Measurements from ENCODE around the gene ESF1. TPM values are rescaled to one million over a fixed set of nuclear protein-coding genes. Genes with fewer than 3 reads are reported as not detected.

Gene ESF1
- polyA plus RNA-seq, 2 of the 4 experiments (the other 2 are of a cell fraction), result 30.5 to 34.8 TPM

DNA sequence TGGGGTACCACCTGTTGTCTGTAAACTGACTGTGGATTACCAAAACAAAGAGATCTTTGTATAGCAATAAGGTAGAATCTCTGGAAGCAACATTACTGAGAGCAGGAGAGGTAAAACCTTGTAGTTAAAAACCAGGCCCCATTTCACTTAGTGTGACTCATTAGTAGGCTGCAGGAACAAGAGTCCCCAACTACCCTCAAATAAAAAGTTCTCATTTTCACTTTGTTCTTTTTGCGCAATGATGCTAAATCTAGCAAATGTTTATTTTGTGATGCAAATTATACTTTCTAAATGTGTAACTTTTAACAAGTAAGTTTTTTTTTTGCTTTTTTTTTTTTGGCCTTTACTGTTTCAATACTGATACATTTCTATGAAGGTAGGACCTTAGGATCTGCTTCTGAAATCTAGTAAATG lies 67.1 kb downstream of the ESF1 start:
- H3K4me1 ChIP-seq, result no peaks in the 10 kb centered on the region
- no peak for DNase-seq (ENCODE audit: low read depth in 1 of 2, low spot score in 1 of 2)
- FAIRE-seq, result peak; percentile 59
- WGBS (ENCODE audit: missing lambda C conversion rate), result 93% methylated on average over 1 of the region's 1 CpG
- H3K4me2 ChIP-seq, result no peak overlapping the region
- CTCF ChIA-PET, result no interaction called here
- no peak overlapping the region for H3K27ac ChIP-seq
- H3K9me3 ChIP-seq, result no peaks in the 10 kb centered on the region
- ATAC-seq, result no peak
- H3K4me3 ChIP-seq, result no peak overlapping the region
- POLR2A ChIA-PET, result no interaction called here
- TF ChIP-seq HEYL (CRISPR knock-in tag; IDR thresholded peaks at IDR 0.05) (no peak), POLR2A (IDR thresholded peaks at IDR 0.05; ENCODE audit: low read length) (no peak), EHF (CRISPR knock-in tag; IDR thresholded peaks at IDR 0.05) (no peak), TFCP2L1 (CRISPR knock-in tag; IDR thresholded peaks at IDR 0.05) (no peak), ZNF302 (CRISPR knock-in tag; IDR thresholded peaks at IDR 0.05) (no peak), ZSCAN20 (CRISPR knock-in tag; IDR thresholded peaks at IDR 0.05) (no peak), RCOR1 (IDR thresholded peaks at IDR 0.05; ENCODE audit: low read depth, low read length) (no peak), BHLHE40 (IDR thresholded peaks at IDR 0.05; ENCODE audit: low read depth, low read length) (no peak)

- CTCF ChIA-PET, result interaction anchor here (0.7 kb wide), 1 partner anchor 361 kb away, joined by 4 read pairs; no protein-coding TSS in a partner anchor
- Histone ChIP-seq H3K9me3 (peaks cover 13% of the 10 kb centered on the region; the same call in 2 of the 3 replicates), H3K4me1 (no peaks in the 10 kb centered on the region), H3K27ac (no peak overlapping the region), H3K4me3 (no peak overlapping the region), H3K4me2 (no peak overlapping the region)
- TF ChIP-seq KDM5A (IDR thresholded peaks at IDR 0.05) (no peak), SMC3 (IDR thresholded peaks at IDR 0.05) (no peak), EP300 (IDR thresholded peaks at IDR 0.05) (no peak), MAX (IDR thresholded peaks at IDR 0.05) (no peak), USF2 (IDR thresholded peaks at IDR 0.05) (no peak), CEBPB (IDR thresholded peaks at IDR 0.05) (no peak)
- TF ChIP-seq, protein P1, sequence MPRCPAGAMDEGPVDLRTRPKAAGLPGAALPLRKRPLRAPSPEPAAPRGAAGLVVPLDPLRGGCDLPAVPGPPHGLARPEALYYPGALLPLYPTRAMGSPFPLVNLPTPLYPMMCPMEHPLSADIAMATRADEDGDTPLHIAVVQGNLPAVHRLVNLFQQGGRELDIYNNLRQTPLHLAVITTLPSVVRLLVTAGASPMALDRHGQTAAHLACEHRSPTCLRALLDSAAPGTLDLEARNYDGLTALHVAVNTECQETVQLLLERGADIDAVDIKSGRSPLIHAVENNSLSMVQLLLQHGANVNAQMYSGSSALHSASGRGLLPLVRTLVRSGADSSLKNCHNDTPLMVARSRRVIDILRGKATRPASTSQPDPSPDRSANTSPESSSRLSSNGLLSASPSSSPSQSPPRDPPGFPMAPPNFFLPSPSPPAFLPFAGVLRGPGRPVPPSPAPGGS (IDR thresholded peaks at IDR 0.05), result no peak
- TF ChIP-seq, protein P2, sequence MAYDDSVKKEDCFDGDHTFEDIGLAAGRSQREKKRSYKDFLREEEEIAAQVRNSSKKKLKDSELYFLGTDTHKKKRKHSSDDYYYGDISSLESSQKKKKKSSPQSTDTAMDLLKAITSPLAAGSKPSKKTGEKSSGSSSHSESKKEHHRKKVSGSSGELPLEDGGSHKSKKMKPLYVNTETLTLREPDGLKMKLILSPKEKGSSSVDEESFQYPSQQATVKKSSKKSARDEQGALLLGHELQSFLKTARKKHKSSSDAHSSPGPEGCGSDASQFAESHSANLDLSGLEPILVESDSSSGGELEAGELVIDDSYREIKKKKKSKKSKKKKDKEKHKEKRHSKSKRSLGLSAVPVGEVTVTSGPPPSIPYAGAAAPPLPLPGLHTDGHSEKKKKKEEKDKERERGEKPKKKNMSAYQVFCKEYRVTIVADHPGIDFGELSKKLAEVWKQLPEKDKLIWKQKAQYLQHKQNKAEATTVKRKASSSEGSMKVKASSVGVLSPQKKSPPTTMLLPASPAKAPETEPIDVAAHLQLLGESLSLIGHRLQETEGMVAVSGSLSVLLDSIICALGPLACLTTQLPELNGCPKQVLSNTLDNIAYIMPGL (CRISPR knock-in tag; IDR thresholded peaks at IDR 0.05; ENCODE audit: borderline replicate concordance), result no peak
- 95% methylated on average over 3 of the region's 3 CpGs for WGBS (ENCODE audit: missing lambda C conversion rate)
- DNase-seq (ENCODE audit: low read depth in 1 of 2, low spot score in 1 of 2), result no peak
- no peak for ATAC-seq
- POLR2A ChIA-PET, result no interaction called here
- no peak for FAIRE-seq
Observed at GRCh38 chr20:13715171-13715570, 69.5 kb downstream of the ESF1 start.

GRCh38 chr20:13708234-13708633 lies 76.5 kb downstream of the ESF1 start:
- no peak overlapping the region for H3K4me3 ChIP-seq
- H3K4me2 ChIP-seq, result no peak overlapping the region
- peaks cover 13% of the 10 kb centered on the region; the same call in 2 of the 3 replicates for H3K9me3 ChIP-seq
- H3K4me1 ChIP-seq, result no peaks in the 10 kb centered on the region
- TF ChIP-seq MAFK (IDR thresholded peaks at IDR 0.05; ENCODE audit: partially characterized antibody) (peak; percentile 94), PBX3 (IDR thresholded peaks at IDR 0.05) (no peak)
- no peak for ATAC-seq
- ChIA-PET CTCF (interaction anchor here (0.6 kb wide), 1 partner anchor 17 kb away, joined by 3 read pairs; no protein-coding TSS in a partner anchor), POLR2A (no interaction called here)
- FAIRE-seq, result peak; percentile 13
- no peak for DNase-seq (ENCODE audit: low read depth in 1 of 2, low spot score in 1 of 2)
- H3K27ac ChIP-seq, result no peak overlapping the region
- 28% methylated on average over 1 of the region's 1 CpG for WGBS (ENCODE audit: missing lambda C conversion rate)

Data from A549 (cell line).